NCI-H1092 (cell line): Measurements from ENCODE around the gene TPH1.
A peak's percentile ranks its signal among the peaks of the same experiment; 100 is the strongest.
"Not testable (repeated sequence)": the region's sequence is repeated elsewhere in the genome, so short reads cannot be mapped to it uniquely, and the experiment has no call there.

Experiments
- DNase-seq: peaks from one replicate; lab custom pipeline; 2025; lab: John Stamatoyannopoulos, UW

The TPH1 gene

DNA sequence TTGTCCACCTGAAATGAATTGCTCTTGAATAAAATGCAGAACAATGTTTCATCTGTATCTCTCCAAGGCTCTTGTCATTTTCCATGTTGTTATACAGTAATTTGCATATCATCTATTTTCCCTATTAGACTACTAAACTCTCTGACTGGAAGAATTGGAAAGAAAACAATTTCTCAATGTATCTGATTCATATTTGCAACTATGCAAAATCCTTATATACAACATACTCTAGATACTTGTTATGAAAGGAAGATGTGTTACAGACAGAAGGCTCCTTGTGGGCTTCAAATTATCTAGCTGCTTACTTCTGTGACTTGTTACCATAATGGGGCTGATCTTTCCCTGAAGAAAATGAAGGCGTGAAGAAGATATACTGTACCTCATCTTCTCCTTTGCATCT is 23.6 kb downstream of the TPH1 start:
- DNase-seq, result no peak

DNA sequence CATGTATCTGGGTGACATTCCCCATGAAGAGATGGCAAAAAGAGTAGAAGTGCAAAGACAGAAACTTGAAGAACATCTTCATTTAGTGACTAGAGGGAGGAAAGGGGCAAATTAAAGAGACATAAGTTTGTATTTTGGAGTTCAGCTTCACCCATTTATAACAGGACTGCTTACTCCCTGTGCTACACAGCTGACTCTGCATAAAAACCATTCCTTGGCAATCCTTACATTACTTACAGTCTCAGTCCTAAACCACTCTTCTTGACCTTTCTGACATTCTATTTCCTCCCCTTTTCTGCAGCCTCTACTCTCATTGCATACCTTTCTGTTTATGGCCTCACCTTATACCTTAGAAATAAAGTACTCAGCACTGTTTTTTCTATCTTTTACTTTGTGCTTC is 26.4 kb downstream of the TPH1 start:
- no peak for DNase-seq

GRCh38 chr11:18016789-18017188 is 29.3 kb downstream of the TPH1 start:
- DNase-seq, result no peak

GRCh38 chr11:18014876-18015275 is 31.2 kb downstream of the TPH1 start:
- DNase-seq, result no peak

- no peak for DNase-seq
Observed at GRCh38 chr11:18013790-18014507, 32.1 kb downstream of the TPH1 start.

DNA sequence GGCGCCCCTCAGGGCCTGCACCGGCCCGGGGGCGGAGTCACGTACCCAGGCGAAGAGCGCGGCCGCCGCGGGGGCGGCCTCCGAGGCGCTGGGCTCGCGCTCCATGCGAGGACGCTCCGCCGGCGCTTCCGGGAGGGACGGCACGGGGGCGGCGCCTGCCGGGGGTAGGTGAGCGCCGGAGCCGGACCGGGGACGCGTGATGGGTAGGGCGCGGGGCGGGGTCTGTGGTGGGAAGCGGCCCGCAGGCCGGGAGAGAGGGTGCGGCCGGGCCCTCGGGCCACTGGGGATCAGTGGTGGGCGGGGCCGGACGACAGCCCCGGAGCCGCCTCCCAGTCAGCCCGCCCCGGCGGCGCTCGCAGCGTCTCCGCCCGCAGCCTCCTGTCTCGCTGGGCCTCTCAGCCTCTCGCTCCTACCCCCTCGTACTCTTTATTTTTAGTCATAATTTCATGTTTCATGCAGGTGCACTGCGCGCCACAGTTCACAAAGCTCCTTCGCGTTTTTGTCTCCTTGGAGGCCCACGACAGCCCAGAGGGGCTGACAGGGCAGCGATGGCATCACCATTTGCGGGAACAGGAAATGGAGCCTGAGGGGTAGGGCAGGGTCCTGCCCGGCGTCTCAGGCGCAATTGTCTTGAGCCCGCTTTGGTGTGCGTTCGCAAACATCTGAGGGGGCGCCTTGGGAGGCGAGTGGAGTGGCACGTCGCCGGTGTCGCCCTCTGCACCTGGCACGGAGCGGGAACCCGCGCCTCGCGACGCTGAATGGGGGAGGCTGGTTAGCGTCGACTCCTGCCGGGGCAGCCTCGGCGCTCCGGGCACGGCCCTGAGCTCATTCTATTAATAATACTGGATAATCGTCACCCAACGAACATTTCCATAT is 32.9 kb downstream of the TPH1 start, which contains the start of gene SERGEF:
Gene SERGEF, minus strand, starts transcription at position 142 of the 876 bp plus-strand sequence. Its CDS starts 37 bp downstream, at position 105.
- DNase-seq, result peak; percentile 86

- peak; percentile 42 for DNase-seq
Observed at GRCh38 chr11:18012122-18012905, 33.8 kb downstream of the TPH1 start.

- DNase-seq, result no peak
Observed at GRCh38 chr11:18011633-18012032, 34.4 kb downstream of the TPH1 start.

- DNase-seq, result no peak
Observed at GRCh38 chr11:18010977-18011586, 35.0 kb downstream of the TPH1 start.

- DNase-seq, result no peak
Observed at GRCh38 chr11:18010121-18010670, 35.9 kb downstream of the TPH1 start.

DNA sequence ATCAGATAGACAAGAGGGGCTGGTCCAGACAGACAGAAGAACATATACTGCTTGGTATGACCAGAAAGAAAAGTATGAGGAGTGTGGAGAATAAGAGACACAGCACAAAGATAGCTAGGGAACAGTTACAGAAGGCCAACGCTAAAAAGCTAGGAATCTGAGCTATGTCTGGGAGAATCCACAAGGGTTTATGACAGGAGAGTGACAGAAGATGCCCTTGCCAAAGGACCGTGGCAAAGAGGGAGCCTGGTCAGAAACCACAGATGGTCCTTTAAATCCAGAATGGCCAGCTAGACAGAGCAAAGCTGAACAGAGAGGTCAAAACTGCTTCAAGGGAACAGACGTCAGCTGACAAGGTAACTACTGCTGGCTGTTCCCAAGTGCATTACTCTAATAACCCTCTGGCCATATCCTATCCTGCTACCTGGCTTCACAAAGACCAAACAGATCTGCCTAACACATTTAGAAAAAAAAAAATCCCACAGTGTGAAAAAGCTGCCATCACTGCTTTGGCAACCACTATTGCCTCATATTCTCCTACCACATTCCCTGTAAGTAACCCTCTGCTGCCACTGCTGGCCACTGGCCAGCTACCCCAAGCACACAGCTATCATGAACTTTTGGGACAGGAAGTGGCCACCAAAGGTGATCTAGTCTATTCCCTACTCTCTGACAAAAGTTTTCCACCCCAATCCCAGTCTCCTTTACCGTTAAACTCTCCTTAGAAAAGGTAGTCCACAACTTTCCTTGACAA is 40.5 kb downstream of the TPH1 start:
- no peak for DNase-seq

- no peak for DNase-seq
Observed at GRCh38 chr11:18001191-18001590, 44.9 kb downstream of the TPH1 start.

DNA sequence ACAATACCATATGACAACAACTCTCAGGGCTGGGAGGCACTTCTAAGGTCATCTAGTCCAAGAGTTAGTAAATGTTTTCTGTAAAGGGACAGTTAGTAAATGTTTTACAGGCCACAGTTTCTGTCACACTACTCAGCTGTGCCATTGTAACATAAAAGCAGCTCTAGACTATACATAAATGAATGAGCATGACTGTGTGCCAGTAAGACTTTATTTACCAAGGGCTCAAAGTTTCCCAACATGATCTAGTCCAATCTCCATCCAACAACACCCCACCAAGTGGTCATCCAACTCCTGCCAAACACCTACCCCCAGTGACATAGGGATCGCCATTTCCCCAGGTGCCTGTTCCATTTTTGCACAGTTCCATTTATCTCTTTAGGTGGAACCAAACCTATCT is 45.3 kb downstream of the TPH1 start:
- no peak for DNase-seq

- DNase-seq, result not testable (repeated sequence)
Observed at GRCh38 chr11:18000128-18000527, 45.9 kb downstream of the TPH1 start.
